Activated naive CD8-positive, alpha-beta T cell (primary cell): ENCODE measurements around the gene MLLT3.
A peak's percentile ranks its signal among the peaks of the same experiment; 100 is the strongest.
"Not testable (repeated sequence)": the region's sequence is repeated elsewhere in the genome, so short reads cannot be mapped to it uniquely, and the experiment has no call there.

Experiments used
- H3K27ac Mint-ChIP-seq: one replicate; pipeline ENCODE4 v1.8.0; 2021; ENCODE audit warnings: mixed read lengths
- H3K27me3 Mint-ChIP-seq: one replicate; pipeline ENCODE4 v1.8.0; 2021; ENCODE audit warnings: mixed read lengths
- H3K36me3 Mint-ChIP-seq: one replicate; pipeline ENCODE4 v1.8.0; 2021; ENCODE audit warnings: mixed read lengths
- H3K4me1 Mint-ChIP-seq: one replicate; pipeline ENCODE4 v1.8.0; 2021; ENCODE audit warnings: low read depth, mixed read lengths
- H3K4me3 Mint-ChIP-seq: one replicate; pipeline ENCODE4 v1.8.0; 2021; ENCODE audit warnings: mild to moderate bottlenecking, mixed read lengths
- H3K9me3 Mint-ChIP-seq: one replicate; pipeline ENCODE4 v1.8.0; 2021; ENCODE audit warnings: low read depth, mixed read lengths

MLLT3 gene

DNA sequence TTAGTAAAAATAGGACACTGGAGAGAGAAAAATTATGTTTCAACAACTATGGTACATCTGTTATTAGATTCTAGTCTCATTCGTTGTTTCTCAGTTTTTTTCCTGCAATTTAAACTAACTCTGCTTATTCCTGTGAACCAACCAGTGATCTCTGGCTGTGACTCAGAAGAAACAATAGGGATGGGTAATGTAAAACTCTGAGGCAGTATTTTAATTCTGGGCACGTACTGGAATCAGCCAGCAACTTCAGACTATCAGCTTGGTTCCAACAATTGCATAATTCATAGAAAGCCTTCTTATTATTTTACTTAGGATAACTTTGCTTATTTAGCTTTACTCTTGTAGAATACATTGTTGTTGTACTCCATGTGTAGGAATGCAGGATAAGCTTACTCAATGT lies 28.8 kb downstream of the MLLT3 start:
- Mint-ChIP-seq H3K27me3 (no peaks in the 10 kb centered on the region), H3K27ac (no peak overlapping the region), H3K36me3 (peaks cover 10% of the 10 kb centered on the region), H3K9me3 (no peaks in the 10 kb centered on the region), H3K4me1 (peaks cover 57% of the 10 kb centered on the region), H3K4me3 (no peak overlapping the region)

DNA sequence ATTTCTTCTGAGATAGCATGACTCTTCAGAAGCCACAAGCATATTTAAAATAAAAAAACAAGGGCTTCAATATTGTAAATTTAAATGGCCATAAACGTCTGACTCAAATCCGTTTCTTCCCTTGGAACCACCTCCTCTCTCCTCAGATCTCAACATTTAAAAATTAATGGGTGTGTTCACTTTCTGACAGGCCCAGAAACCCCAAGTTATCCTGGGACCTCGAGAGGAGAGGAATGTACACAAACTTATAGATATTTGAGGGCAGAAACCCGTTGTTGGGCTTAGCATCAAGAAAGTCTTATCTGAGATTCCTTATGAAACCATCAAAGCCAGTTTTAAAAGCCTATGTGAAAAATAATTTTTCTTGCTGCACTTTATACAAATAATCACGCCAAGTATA lies 29.2 kb downstream of the MLLT3 start:
- H3K27ac Mint-ChIP-seq = no peak overlapping the region
- peaks cover 8% of the 10 kb centered on the region for H3K36me3 Mint-ChIP-seq
- H3K27me3 Mint-ChIP-seq = no peaks in the 10 kb centered on the region
- H3K4me1 Mint-ChIP-seq = peaks cover 53% of the 10 kb centered on the region
- no peak overlapping the region for H3K4me3 Mint-ChIP-seq
- no peaks in the 10 kb centered on the region for H3K9me3 Mint-ChIP-seq

DNA sequence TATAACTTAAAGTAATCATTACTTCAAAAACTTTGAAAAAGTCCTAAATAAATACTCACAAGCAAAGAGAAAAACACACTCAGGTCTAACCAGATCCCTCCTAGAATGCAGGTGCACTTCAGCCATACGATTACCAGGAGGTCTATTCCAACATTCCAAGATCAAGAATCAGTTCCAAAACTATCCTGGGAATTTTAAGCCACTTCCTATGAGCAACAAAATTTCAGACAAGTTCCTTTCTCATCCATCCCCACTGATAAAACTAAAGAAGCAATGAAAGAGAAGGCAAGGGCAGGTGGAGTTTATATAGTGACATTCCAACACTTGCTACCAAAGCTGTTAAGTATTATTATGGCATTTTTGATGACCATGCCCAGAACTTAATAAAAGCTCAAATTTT lies 29.6 kb downstream of the MLLT3 start:
- Mint-ChIP-seq H3K4me1 (peaks cover 49% of the 10 kb centered on the region), H3K27ac (no peak overlapping the region), H3K27me3 (no peaks in the 10 kb centered on the region), H3K36me3 (peaks cover 8% of the 10 kb centered on the region), H3K4me3 (no peak overlapping the region), H3K9me3 (no peaks in the 10 kb centered on the region)

DNA sequence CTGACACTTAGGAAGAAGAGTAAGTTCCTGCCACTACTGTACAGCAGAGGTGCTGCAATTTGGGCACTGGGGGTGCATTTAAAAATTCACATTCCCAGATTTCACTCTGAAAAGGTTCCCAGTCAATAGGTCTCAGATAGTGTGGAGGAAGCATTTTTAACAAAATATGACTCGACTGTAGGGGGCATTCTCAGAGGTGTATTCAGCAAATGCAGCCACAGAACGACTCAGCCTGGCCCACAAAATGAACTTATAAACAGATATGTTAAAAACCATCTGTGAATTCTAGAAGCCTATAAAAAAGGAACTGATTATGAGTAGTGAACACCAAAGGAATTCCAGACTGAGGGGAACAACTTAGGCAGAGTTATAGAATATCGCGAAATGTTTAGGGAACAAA lies 31.1 kb downstream of the MLLT3 start:
- no peaks in the 10 kb centered on the region for H3K27me3 Mint-ChIP-seq
- peaks cover 8% of the 10 kb centered on the region for H3K36me3 Mint-ChIP-seq
- H3K4me1 Mint-ChIP-seq = peaks cover 47% of the 10 kb centered on the region
- H3K4me3 Mint-ChIP-seq = no peak overlapping the region
- H3K27ac Mint-ChIP-seq = no peak overlapping the region
- no peaks in the 10 kb centered on the region for H3K9me3 Mint-ChIP-seq

- peaks cover 9% of the 10 kb centered on the region for H3K9me3 Mint-ChIP-seq
- peaks cover 28% of the 10 kb centered on the region for H3K36me3 Mint-ChIP-seq
- H3K27ac Mint-ChIP-seq = no peak overlapping the region
- no peak overlapping the region for H3K4me3 Mint-ChIP-seq
- H3K27me3 Mint-ChIP-seq = no peaks in the 10 kb centered on the region
- H3K4me1 Mint-ChIP-seq = peaks cover 56% of the 10 kb centered on the region
Measured at GRCh38 chr9:20584968-20585643, 37.2 kb downstream of the MLLT3 start.

- not testable (repeated sequence) for H3K4me3 Mint-ChIP-seq
- H3K4me1 Mint-ChIP-seq = peaks cover 67% of the 10 kb centered on the region
Measured at GRCh38 chr9:20583088-20583487, 39.2 kb downstream of the MLLT3 start.

GRCh38 chr9:20582150-20582549 lies 40.1 kb downstream of the MLLT3 start:
- H3K4me3 Mint-ChIP-seq = no peak overlapping the region
- H3K27me3 Mint-ChIP-seq = no peaks in the 10 kb centered on the region
- H3K36me3 Mint-ChIP-seq = peaks cover 38% of the 10 kb centered on the region
- peaks cover 15% of the 10 kb centered on the region for H3K9me3 Mint-ChIP-seq
- peaks cover 73% of the 10 kb centered on the region for H3K4me1 Mint-ChIP-seq
- H3K27ac Mint-ChIP-seq = peak overlapping the region; percentile 18

More at GRCh38 chr9:20583088-20583487, 39.2 kb downstream of the MLLT3 start:
- Mint-ChIP-seq H3K27ac (peak overlapping the region; percentile 18), H3K36me3 (peaks cover 31% of the 10 kb centered on the region), H3K9me3 (peaks cover 11% of the 10 kb centered on the region)
- not testable (repeated sequence) for H3K27me3 Mint-ChIP-seq

DNA sequence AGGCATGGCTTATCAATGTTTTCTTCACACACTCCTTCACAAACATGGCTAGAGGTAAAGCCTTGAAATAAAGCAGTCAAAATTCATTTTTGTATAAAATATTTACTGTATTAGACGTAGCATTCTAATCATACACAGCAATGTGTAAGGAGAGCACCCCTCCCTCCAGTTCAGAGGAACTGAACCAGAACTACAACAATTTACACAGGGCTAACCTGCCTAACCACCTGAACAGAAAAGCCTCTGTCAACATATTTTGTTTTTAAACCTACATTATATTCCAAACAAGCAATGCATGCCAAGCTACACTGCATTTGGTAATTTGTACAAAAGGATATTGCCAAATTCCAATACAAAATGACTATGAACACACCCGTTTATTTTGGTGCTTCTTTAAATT lies 41.6 kb downstream of the MLLT3 start:
- Mint-ChIP-seq H3K9me3 (peaks cover 15% of the 10 kb centered on the region), H3K4me1 (peaks cover 66% of the 10 kb centered on the region), H3K27me3 (no peaks in the 10 kb centered on the region), H3K36me3 (peaks cover 46% of the 10 kb centered on the region), H3K27ac (peak overlapping the region; percentile 54), H3K4me3 (no peak overlapping the region)

DNA sequence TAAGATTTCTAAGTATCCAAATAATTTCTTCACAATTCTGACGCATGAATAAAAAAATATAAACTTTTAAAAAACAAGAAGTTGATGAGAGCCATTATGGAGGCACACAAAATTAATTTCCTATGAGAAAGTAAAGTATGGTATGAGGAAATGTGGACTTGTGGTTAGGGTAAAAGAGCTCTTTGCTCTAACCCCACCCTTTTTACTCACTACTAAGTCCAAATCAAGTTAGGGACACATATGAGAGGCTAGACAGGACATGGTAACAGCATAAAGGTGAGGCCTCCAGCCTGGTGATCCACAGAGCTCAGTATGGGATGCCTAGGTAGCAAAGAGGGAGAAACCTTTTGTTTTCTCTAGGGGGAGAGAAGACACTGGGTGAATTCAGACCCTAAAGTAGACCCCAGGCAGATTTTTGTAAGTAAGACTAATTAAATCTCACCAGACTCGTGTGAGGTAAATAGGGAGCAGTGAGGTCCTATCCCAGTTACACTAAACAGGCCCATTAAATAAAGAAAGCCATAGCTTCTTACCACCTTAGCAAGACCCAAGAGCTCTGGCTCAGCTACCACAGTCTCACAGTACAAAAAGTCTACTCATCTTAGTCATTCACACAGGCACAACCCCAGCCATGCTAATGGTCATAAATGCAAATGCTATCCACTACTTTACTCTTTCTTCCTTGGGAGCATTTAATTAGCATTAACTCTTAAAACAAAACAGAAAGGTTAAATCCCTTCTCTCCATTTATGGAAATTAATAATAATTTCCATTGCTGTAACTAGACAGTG lies 42.6 kb downstream of the MLLT3 start:
- H3K27ac Mint-ChIP-seq = no peak overlapping the region
- peaks cover 50% of the 10 kb centered on the region for H3K36me3 Mint-ChIP-seq
- H3K4me1 Mint-ChIP-seq = peaks cover 67% of the 10 kb centered on the region
- H3K27me3 Mint-ChIP-seq = no peaks in the 10 kb centered on the region
- peaks cover 18% of the 10 kb centered on the region for H3K9me3 Mint-ChIP-seq
- peak overlapping the region; percentile 23 for H3K4me3 Mint-ChIP-seq

GRCh38 chr9:20573023-20573422 lies 49.3 kb downstream of the MLLT3 start:
- H3K36me3 Mint-ChIP-seq = peaks cover 31% of the 10 kb centered on the region
- H3K9me3 Mint-ChIP-seq = peaks cover 9% of the 10 kb centered on the region
- H3K4me1 Mint-ChIP-seq = peaks cover 69% of the 10 kb centered on the region
- no peak overlapping the region for H3K27ac Mint-ChIP-seq
- H3K27me3 Mint-ChIP-seq = no peaks in the 10 kb centered on the region
- no peak overlapping the region for H3K4me3 Mint-ChIP-seq

- H3K9me3 Mint-ChIP-seq = peaks cover 6% of the 10 kb centered on the region
- peak overlapping the region; percentile 10 for H3K4me3 Mint-ChIP-seq
- no peaks in the 10 kb centered on the region for H3K27me3 Mint-ChIP-seq
- peaks cover 17% of the 10 kb centered on the region for H3K36me3 Mint-ChIP-seq
- H3K4me1 Mint-ChIP-seq = peaks cover 81% of the 10 kb centered on the region
- H3K27ac Mint-ChIP-seq = peak overlapping the region; percentile 51
Measured at GRCh38 chr9:20570756-20571155, 51.5 kb downstream of the MLLT3 start.

- H3K27me3 Mint-ChIP-seq = no peaks in the 10 kb centered on the region
- peaks cover 4% of the 10 kb centered on the region for H3K9me3 Mint-ChIP-seq
- peaks cover 13% of the 10 kb centered on the region for H3K36me3 Mint-ChIP-seq
- H3K4me1 Mint-ChIP-seq = peaks cover 86% of the 10 kb centered on the region
- no peak overlapping the region for H3K27ac Mint-ChIP-seq
- no peak overlapping the region for H3K4me3 Mint-ChIP-seq
Measured at GRCh38 chr9:20570087-20570486, 52.2 kb downstream of the MLLT3 start.

- H3K9me3 Mint-ChIP-seq = no peaks in the 10 kb centered on the region
- H3K4me1 Mint-ChIP-seq = peaks cover 86% of the 10 kb centered on the region
- no peaks in the 10 kb centered on the region for H3K27me3 Mint-ChIP-seq
- H3K4me3 Mint-ChIP-seq = no peak overlapping the region
- H3K27ac Mint-ChIP-seq = peak overlapping the region; percentile 78
- peaks cover 7% of the 10 kb centered on the region for H3K36me3 Mint-ChIP-seq
Measured at GRCh38 chr9:20569525-20569924, 52.8 kb downstream of the MLLT3 start.

DNA sequence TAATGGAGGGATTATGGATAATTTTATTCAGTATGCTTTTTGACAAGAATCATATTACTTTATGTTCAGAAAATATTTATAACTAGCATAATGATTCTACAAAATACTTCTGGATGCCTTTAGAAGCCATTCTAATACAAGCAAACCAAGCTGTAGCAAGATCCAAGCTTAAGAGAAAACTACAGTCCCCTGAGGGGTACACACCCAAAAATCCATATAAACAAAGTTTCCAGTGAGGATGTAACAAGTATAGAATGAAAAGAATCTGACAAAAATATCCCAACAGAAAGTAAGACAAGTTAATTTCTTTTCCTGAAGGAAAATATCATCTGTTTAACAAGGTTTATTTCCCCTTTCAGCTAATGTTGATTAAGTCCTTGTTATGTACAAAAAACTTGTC lies 53.9 kb downstream of the MLLT3 start:
- H3K27me3 Mint-ChIP-seq = no peaks in the 10 kb centered on the region
- H3K9me3 Mint-ChIP-seq = no peaks in the 10 kb centered on the region
- no peak overlapping the region for H3K27ac Mint-ChIP-seq
- H3K36me3 Mint-ChIP-seq = peaks cover 6% of the 10 kb centered on the region
- peaks cover 86% of the 10 kb centered on the region for H3K4me1 Mint-ChIP-seq
- H3K4me3 Mint-ChIP-seq = no peak overlapping the region

GRCh38 chr9:20566401-20566800 lies 55.9 kb downstream of the MLLT3 start:
- H3K36me3 Mint-ChIP-seq = peaks cover 1% of the 10 kb centered on the region
- no peak overlapping the region for H3K27ac Mint-ChIP-seq
- no peaks in the 10 kb centered on the region for H3K9me3 Mint-ChIP-seq
- no peak overlapping the region for H3K4me3 Mint-ChIP-seq
- H3K27me3 Mint-ChIP-seq = no peaks in the 10 kb centered on the region
- peaks cover 89% of the 10 kb centered on the region for H3K4me1 Mint-ChIP-seq
